GM18511 (cell line): ENCODE results near the gene AFG1L.
"Not testable (repeated sequence)": the region's sequence is repeated elsewhere in the genome, so short reads cannot be mapped to it uniquely, and the experiment has no call there.

Source experiments
- ATAC-seq: cut with Tn5 transposase; IDR thresholded peaks from one replicate; pipeline ENCODE4 v1.9.1; 2021; ENCODE audit warnings: mild to moderate bottlenecking, moderate library complexity; ENCODE audit not compliant: unreplicated experiment

Gene AFG1L

DNA sequence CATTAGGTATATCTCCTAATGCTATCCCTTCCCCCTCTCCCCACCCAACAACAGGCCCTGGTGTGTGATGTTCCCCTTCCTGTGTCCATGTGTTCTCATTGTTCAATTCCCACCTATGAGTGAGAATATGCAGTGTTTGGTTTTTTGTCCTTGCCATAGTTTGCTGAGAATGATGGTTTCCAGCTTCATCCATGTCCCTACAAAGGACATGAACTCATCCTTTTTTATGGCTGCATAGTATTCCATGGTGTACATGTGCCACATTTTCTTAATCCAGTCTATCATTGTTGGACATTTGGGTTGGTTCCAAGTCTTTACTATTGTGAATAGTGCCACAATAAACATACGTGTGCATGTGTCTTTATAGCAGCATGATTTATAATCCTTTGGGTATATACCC, 154.9 kb downstream of the AFG1L start:
- ATAC-seq = not testable (repeated sequence)

DNA sequence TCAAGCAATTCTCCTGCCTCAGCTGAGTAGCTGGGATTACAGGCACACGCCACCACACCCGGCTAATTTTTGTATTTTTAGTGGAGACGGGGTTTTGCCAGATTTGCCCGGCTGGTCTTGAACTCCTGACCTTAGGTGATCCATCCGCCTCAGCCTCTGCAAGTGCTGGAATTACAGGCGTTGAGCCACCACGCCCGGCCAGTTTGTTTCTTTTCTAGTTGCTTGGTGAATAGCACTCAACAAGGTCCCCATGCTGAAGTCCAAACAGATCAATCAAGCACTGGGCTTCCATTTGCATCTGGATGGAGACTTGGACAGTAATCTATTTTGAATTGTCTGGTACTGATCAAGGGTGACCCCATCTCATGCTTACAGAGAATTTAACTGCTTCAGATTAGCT, 157.0 kb downstream of the AFG1L start:
- ATAC-seq = no peak

DNA sequence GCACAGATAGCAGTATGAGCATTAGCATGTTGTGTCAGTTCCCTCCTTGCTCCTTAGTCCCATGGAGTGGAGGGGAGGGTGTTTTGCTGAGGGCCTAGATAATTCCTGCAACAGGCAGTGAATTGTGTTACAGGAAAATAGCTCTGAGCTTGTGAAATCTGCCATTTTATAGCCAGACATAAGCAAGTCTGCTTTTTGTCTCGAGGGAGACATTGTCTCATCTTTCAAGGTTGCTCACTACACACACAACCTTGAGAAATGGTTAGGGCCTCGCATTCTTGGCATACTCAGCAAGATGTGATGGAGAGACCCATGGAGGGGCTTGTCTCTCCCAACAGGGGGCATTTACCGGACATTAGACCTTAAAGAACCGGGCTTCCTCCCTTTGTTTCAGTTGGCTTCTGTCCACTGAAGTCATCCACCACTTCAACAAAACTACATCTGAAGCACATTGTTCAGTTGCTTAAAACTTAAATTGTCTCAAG, 157.9 kb downstream of the AFG1L start:
- ATAC-seq = no peak

DNA sequence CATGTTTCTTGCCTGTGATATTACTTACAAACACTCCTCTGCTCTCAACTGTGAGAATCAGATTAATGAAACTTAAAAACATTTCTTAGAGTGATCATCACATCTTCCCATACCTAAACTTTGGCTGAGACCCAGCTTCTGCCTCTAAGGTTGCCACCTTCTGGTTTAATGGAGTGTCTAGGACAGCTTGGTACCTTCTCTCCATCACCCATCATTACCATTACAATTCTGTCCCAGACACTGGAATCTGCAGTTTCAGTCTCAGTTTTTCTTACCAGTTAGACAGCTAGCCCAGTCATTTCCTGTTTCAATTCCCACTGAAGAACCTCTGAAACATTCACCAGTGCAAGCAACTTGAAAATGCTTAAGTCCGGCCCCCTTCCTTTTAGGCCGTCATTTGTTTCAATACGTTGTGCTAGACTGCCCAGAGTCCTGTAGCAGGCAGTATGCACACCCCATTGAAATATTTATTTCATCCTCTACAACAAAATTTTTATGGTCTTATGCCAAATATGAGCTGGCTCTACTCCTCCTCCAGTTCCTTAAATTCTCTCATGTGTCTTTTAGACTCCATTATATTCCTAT, 158.8 kb downstream of the AFG1L start:
- ATAC-seq = no peak

DNA sequence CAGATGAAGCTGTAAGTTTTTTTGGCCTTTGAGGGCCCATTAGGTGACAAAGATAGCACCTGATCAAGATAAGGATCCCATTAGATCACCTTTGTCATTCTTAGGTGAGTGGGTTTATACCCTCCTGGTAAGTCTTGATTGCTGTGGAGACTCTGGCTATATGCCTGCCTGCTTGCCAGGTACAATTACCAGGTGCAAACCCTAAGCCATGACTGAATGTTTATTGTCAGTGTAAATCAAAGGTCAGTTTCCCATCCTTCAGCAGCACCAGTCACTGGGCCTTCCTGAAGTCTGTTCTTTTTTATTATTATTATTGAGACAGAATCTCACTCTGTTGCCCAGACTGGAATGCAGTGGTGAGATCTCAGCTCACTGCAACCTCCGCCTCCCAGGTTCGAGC, 159.5 kb downstream of the AFG1L start:
- no peak for ATAC-seq

DNA sequence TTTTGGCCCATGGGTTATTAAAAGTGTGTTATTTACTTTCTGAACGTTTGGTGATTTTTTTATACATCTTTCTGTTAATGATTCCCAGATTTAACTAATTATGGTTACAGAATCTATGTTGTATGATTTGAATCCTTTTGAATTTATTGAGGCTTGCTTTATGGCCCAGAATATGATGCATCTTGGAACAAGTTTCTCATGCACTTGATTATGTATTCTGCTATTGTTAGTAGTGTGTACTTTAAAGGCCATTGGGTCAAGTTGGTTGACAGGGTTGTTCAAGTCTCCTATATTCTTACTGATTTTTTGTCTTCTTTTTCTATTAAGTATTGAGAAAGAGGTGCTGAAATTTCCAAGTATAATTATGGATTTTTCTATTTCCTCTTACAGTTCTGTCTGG, 160.8 kb downstream of the AFG1L start:
- ATAC-seq = no peak

DNA sequence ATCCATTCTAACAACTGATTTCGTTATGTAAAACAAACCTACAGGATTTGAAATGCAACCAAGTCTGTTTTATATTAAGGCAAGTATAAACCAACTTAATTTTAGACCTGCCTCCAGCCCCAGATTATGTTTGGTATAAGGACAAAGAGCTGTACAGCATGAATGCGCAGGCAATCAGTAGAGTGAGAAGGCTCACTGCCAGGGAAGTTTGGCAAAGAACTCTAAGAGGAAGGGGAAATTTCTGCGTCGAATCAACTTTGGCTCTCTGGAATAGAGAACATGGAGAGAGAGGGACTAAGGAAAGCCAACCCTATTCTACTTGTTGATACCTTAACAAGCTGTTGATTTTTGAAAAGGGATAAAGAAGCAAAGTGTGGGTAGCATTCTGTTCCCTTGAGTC, 168.9 kb downstream of the AFG1L start:
- ATAC-seq = no peak

DNA sequence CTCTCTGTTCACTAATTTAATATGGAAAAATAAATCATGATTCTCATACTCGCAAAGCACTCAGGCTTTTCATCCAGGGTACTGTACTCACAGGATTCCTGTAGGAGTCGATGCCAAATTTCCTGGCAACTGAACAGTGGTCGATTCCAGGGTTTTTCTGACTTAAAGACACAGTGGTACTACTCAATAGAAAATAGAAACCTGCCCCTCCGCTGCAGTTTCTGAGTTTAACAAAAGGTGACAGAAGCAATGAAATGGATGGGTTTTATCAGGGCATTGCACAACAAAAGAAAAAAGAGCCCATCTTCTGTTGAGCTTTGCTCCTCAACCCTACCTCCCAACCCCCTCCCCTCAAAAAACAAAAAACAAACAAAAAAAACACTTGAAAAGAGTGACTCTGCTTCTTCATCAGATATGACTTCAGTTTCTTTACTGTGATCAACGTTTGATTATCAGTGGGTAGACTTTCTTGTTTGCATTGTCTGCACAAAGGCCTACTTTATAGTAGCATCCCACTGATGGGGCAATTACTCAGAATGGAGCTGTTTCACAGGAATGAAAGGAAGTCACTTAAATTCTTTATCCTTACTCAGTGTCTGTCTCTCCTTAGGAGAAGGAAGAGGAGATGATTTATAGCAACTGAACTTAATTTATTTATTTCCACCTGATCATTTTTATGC, 169.7 kb downstream of the AFG1L start:
- ATAC-seq = no peak

DNA sequence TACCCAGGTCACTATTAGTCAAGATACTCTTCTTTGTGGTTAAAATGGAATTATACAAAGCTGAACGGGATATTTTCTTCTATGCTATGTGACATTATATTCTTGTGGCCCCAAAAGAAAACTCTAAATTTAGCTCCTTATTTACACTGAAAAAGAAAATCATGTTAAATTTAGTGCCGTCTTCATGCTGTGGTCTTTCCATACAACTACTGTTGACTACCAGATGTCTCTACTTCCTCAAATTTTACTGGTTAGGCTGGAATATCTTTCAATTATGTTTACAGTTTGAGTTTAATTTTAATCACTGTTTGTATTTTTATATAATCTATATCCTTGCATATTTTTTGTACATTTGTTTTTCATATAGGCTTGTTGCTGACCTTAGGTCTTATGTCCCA, 170.2 kb downstream of the AFG1L start:
- no peak for ATAC-seq

DNA sequence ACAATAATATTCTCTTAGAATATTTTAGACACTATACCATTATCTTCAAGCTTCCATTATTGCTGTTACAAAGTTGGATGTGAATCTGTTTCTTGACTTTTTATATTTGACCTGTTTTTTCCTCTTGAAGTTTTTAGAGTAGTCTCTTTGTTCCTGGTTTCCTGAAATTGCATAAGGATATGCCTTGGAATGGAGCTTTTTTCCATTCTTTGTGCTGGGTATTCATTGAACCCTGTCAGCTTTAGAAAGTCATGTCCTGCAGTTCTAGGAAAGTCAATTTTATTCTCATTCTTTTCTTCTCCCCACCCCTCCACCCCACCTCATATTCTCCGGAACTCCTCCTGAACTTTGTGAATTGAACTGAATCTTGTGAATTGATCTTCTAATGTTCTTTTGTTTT, 173.5 kb downstream of the AFG1L start:
- no peak for ATAC-seq

DNA sequence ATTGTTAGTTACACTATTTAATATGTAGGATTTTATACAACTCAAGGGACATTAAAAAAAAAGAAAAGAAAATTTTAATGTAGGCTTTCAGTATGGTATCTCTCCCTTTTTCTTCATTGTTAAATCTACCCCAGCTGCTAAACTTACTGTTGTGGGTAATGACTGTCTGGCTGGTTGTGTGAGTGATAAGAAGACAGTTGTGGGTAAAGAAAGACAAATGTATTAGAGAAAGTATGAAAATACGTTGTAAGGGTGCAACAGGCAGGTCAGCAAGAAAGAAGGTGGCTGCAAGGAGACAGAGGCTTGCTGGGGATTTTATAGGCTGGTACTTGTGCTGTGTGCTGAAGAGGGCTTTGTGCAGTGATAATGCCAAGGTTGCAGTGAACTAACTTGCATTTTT, 174.5 kb downstream of the AFG1L start:
- no peak for ATAC-seq

DNA sequence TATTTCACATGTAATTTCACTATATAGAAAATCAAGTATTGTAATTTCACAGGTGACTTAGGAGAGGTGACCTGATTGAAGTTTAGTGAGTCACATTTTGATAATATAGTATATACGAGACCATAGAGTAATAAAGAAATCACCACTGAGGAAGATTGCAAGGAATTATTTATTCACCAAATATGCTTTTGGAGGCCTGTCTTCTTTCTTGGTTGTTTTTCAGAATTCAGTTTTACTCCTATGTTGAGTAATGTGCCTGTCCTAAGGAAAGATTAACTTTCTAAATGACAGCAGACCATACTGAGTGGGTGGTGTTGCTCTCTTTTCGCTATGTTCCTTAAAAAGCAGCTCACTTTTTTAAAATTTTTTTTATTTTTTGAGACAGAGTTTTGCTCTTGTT, 178.3 kb downstream of the AFG1L start:
- ATAC-seq = no peak

DNA sequence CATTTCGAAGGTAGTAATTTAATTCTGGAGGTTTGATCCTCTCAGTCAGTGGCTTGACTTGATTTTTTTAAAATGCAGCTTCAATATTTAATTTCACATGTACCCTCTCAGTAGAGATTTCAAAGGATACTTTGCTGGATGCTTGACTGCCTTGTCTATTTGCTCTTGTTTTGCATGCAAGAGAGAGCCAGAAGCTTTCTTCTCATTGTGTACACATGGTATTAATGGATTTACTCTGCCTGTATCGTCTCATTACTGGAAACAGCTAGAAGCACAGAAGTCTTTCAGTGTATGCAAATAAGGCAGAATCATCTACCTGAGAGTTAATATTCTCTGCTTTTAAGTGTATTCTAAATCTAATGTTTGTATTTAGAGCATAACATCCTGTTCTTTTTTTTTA, 181.5 kb downstream of the AFG1L start:
- ATAC-seq = no peak

DNA sequence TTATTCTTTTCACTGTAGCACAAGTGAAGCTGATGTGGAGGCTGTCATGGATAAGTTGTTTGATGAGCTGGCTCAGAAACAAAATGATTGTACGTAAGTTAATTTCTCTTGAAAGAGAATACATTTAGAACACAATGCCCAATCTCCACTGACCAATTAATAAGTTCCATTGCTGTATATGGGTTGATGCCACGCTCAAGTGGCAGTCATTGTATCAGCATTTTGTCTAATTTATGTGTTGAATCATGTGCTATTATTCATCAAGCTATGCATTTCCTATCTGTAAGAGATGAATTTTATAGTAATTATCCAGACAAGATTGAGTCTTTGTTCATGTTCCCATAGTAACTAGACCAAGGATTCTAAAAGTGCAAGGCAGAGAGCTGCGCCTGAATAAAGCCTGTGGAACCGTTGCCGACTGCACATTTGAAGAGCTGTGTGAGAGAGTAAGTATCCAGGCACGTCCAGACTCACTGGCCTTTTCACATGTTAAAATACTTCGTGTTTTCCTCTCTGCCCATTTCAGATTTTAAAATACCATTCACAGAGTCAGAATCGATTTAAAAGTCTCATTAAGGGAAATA, 182.1 kb downstream of the AFG1L start:
- no peak for ATAC-seq

DNA sequence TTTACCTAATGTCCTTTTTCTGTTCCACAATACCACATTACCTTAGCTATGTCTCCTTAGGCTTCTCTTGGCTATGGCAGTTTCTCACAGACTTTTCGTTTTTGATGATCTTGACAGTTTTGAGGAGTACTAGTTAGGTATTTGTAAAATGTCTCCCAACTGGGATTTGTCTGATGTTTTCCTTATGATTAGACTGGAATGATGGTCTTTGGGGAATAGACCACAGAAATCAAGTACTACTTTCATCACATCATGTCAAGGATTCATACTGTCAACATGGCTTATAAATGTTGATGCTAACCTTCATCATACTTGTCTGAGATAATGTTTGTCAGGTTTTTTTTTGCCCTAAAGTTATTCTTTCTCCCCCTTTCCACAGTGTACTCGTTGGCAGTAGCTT, 187.7 kb downstream of the AFG1L start:
- no peak for ATAC-seq

DNA sequence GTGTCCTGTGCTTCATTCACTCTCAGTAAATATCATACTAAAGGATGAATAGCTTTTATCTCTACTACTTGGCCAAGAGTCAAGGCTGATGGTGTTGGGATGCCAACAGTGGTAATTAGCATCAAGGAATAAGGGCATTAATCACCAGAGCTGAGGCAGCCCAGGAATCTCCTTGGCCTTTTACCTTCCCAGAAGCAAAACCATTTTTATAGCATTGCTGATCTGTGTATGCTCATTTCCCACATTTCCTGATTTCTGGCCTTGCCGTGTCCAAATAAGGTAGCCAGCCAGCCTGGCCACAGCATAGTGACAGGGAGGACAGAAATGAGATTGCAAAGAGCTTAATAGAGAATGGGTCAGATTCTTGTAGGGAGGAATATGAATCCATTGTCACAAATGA, 189.2 kb downstream of the AFG1L start:
- ATAC-seq = no peak

DNA sequence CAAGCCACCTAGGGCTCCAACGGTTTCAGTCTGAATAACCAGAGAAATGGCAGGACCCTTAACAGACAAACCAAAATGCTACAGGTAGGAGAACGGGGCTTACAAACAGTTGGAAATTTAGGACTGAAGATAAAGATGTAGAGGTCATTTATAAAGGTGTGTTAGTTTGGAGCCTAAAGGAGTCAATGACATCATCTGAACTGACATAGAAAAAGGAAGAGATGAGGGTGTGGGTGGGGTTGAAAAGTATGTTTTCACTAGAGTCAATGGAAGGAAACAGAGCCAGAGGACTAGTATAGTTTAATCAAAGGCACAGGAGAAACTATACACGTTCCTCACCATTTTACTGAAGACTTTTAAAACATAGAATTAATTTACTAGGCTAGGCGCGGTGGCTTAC, 194.8 kb downstream of the AFG1L start:
- no peak for ATAC-seq

DNA sequence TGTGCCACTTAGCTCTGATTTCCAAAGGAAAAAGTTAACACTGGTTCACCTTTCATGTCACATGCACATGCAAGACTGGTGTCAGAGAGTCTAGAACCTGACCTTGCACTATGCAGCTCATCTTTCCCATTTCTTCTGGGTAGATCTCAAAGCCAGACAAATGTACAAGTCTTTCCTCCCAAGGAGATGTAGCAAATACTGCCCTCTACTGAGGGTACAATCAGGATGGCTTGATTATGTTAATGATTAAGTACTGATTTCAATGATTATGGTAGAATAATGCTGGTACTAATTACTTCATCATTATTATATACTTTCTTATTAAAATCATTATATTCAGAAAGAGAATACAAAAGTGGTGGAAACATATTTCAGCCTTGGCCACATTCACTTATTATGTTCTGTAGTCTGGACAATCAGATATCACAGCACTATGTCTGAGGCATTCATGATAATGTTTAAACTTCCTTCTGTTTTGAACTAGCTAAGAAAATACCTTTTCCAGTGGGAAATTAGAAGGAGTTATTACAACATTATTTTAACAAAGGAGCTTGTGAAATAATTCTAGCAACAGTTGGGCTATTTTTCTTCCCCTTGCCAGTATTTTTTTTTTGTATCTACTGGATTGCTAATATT, 197.4 kb downstream of the AFG1L start:
- no peak for ATAC-seq

DNA sequence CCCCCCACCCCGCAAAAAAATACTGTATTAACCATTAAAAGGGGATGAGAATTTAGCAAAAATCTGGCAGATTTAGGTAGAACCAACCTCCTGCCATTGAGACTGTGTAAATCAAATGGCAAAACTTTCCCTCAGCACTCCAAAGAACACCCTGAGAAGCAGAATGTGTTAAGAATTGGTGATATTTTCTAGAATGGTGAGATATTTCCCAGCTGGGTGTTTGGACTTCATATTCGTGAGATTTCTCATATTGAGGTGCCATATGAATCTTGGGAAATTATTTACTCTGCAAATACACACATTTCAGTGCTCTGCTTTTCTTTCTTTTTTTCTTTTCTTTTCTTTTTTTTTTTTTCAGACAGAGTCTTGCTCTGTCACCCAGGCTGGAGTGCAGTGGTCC, 199.6 kb downstream of the AFG1L start:
- no peak for ATAC-seq

DNA sequence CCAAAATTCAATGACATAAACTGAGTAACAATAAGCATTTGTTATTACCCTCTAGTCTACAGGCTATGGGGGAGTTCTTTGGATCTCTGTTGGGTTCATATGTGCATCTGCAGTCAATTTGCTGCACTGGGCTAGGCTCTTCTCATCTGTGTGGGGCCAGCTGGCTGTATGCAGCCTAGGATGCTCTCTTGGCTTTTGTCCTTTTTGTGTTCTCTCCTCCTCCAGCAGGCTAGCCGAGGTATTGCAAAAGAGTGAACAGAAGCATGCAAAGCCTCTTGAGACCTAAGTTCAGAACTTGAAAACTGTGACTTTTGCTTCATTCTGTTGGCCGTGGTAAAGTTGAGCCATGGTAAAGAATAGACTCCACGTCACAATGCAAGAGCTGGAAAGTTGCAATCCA, 203.0 kb downstream of the AFG1L start:
- peak; percentile 58 for ATAC-seq

DNA sequence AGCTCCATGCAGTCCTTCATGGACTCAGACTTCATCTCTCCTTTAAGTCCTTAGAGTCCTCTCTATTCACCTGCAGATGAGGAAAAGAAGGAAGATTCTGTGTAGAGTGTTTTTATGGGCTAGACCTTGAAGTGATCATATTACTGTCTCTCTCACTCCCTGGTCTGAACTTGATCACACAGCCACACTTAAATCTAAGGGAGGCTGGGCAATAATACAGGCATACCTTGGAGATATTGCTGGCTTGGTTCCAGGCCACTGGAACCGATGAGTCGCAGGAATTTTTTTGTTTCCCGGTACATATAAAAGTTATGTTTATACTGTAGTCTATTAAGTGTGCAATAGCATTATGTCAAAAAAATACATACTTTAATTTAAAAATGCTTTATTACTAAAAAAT, 206.7 kb downstream of the AFG1L start:
- no peak for ATAC-seq

DNA sequence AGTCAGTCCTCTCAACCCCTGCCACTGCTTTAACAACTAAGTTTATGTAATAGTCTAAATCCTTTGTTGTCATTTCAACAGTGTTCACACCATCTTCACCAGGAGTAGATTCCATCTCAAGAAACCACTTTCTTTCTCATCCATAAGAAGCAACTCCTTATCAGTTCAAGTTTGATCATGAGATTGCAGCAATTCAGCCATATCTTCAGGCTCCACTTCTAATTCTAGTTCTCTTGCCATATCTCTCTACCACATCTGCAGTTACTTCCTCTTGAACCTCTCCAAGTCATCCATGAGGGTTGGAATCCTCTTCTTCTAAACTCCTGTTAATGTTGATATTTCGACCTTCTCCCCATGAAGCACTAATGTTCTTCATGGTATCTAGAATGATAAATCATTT, 208.0 kb downstream of the AFG1L start:
- no peak for ATAC-seq
